Measurements from ENCODE around the gene EFL1.

The EFL1 gene

DNA sequence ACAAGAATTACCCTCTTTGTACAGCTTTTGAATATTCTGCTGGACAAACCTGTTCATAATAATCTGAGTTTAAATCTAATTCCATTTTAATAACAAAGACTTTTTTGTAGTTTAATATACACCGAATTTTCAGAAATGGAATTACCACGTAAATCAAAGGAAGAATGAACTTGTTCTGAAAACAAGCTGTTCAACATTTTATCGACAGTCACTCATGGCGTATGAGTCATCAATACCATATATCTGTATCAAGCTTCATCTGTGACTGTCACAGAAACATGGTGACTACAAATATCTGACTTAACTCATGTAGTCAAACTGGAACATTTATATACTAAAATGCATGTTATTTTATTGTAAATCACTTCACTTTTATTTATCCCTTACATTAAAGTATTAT, 90.0 kb downstream of the EFL1 start:
- Mint-ChIP-seq H3K36me3 (ENCODE audit: low read depth) (peaks cover 9% of the 10 kb centered on the region), H3K4me3 (no peak overlapping the region), H3K27ac (no peak overlapping the region), H3K27me3 (no peaks in the 10 kb centered on the region), H3K9me3 (no peaks in the 10 kb centered on the region), H3K4me1 (ENCODE audit: low read depth) (peaks cover 8% of the 10 kb centered on the region)

GRCh38 chr15:82168757-82169156, 93.8 kb downstream of the EFL1 start:
- H3K27me3 Mint-ChIP-seq = no peaks in the 10 kb centered on the region
- peaks cover 13% of the 10 kb centered on the region for H3K4me1 Mint-ChIP-seq (ENCODE audit: low read depth)
- no peak overlapping the region for H3K4me3 Mint-ChIP-seq
- no peak overlapping the region for H3K27ac Mint-ChIP-seq
- no peaks in the 10 kb centered on the region for H3K9me3 Mint-ChIP-seq
- H3K36me3 Mint-ChIP-seq (ENCODE audit: low read depth) = peaks cover 14% of the 10 kb centered on the region

DNA sequence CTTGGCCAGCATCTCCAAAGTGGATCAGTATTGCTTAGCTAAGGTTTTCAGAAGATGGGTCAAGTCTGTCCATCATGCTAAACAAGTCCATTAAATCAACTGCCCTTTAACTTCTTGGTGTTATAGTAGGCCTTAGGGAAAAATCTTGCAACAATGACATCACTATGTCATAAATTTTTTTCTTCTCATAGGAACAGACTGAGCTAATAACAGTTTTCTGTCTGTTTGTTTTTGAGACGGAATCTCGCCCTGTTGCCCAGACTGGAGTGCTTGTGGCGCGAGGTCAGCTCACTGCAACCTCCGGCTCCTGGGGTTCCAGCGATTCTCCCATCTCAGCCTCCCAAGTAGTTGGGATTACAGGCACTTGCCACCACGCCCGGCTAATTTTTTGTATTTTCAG, 94.2 kb downstream of the EFL1 start:
- Mint-ChIP-seq H3K27ac (no peak overlapping the region), H3K36me3 (ENCODE audit: low read depth) (peaks cover 14% of the 10 kb centered on the region), H3K4me3 (no peak overlapping the region), H3K9me3 (no peaks in the 10 kb centered on the region), H3K27me3 (no peaks in the 10 kb centered on the region), H3K4me1 (ENCODE audit: low read depth) (peaks cover 13% of the 10 kb centered on the region)

DNA sequence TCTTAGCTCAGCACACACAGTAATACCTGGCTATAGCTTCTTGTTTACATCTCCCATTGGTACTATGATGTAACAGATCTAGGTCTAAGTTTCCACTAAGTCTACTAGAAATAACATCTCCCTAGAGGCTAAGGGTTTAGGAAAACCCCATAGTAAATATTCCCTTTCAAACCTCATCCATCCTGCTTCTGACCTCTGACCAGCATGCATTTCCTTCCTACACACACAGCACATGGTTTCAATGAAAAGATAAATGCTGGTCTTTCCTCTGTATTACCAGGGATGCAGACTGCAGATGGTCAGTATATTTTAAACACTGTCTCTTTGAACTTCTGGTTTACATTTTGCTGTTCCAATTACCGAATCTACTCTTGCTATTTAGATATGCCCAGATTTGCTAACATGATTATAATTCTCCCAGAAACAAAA, 96.6 kb downstream of the EFL1 start:
- Mint-ChIP-seq H3K27me3 (no peaks in the 10 kb centered on the region), H3K4me1 (ENCODE audit: low read depth) (peaks cover 13% of the 10 kb centered on the region), H3K27ac (peak overlapping the region; percentile 49), H3K9me3 (no peaks in the 10 kb centered on the region), H3K36me3 (ENCODE audit: low read depth) (peaks cover 30% of the 10 kb centered on the region), H3K4me3 (no peak overlapping the region)

DNA sequence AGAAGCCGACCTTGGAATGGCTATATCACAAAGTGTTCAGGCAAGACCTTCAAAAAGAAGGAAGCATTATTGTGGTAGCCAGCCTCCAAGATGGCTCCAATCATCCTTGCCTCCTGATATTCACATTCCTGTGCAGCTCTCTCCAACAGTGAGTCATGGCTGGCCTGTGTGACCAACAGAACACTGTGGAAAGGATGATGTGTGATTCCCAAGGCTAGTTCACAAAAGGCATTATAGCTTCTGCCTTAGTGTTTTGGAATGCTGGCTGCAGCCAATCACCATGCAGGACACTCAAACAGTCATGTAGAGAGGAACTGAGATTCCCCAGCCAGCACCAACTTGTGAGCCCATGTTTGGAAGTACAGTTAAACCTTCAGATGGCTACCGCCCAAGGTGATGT, 102.6 kb downstream of the EFL1 start:
- no peaks in the 10 kb centered on the region for H3K27me3 Mint-ChIP-seq
- no peak overlapping the region for H3K27ac Mint-ChIP-seq
- H3K36me3 Mint-ChIP-seq (ENCODE audit: low read depth) = peaks cover 36% of the 10 kb centered on the region
- no peaks in the 10 kb centered on the region for H3K4me1 Mint-ChIP-seq (ENCODE audit: low read depth)
- no peak overlapping the region for H3K4me3 Mint-ChIP-seq
- no peaks in the 10 kb centered on the region for H3K9me3 Mint-ChIP-seq

- H3K36me3 Mint-ChIP-seq (ENCODE audit: low read depth) = peaks cover 36% of the 10 kb centered on the region
- H3K27ac Mint-ChIP-seq = no peak overlapping the region
- H3K27me3 Mint-ChIP-seq = no peaks in the 10 kb centered on the region
- no peaks in the 10 kb centered on the region for H3K9me3 Mint-ChIP-seq
- H3K4me1 Mint-ChIP-seq (ENCODE audit: low read depth) = no peaks in the 10 kb centered on the region
- H3K4me3 Mint-ChIP-seq = no peak overlapping the region
Measured at GRCh38 chr15:82158811-82159210, 103.7 kb downstream of the EFL1 start.

GRCh38 chr15:82150645-82151044, 111.9 kb downstream of the EFL1 start:
- Mint-ChIP-seq H3K36me3 (ENCODE audit: low read depth) (peaks cover 43% of the 10 kb centered on the region), H3K4me1 (ENCODE audit: low read depth) (no peaks in the 10 kb centered on the region), H3K27ac (no peak overlapping the region), H3K9me3 (no peaks in the 10 kb centered on the region), H3K4me3 (no peak overlapping the region), H3K27me3 (no peaks in the 10 kb centered on the region)

- Mint-ChIP-seq H3K9me3 (no peaks in the 10 kb centered on the region), H3K4me3 (no peak overlapping the region), H3K27me3 (no peaks in the 10 kb centered on the region), H3K36me3 (ENCODE audit: low read depth) (peaks cover 46% of the 10 kb centered on the region), H3K27ac (no peak overlapping the region), H3K4me1 (ENCODE audit: low read depth) (no peaks in the 10 kb centered on the region)
Measured at GRCh38 chr15:82146990-82147461, 115.5 kb downstream of the EFL1 start.

DNA sequence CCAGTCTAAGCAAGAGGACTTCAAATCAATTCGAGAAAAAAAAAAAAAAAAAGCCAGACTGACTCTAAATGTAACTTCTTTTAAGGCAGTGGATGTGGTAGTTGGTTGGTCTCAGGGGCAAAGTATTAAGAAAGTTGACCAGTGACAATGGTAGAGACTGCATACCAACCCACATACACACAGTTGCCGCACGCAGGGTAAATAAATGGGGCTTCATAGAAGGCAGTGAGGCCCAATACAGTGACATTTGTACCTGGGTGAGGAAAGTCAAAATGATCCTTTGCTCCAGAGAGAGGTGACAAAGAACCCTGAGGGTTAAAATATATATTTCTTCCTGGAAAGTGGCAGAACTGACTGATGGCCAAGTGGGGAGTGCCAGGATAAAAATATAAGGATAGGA, 116.0 kb downstream of the EFL1 start:
- no peaks in the 10 kb centered on the region for H3K4me1 Mint-ChIP-seq (ENCODE audit: low read depth)
- H3K36me3 Mint-ChIP-seq (ENCODE audit: low read depth) = peaks cover 46% of the 10 kb centered on the region
- H3K27ac Mint-ChIP-seq = no peak overlapping the region
- H3K27me3 Mint-ChIP-seq = no peaks in the 10 kb centered on the region
- H3K9me3 Mint-ChIP-seq = no peaks in the 10 kb centered on the region
- no peak overlapping the region for H3K4me3 Mint-ChIP-seq

GRCh38 chr15:82143390-82144385, 118.8 kb downstream of the EFL1 start:
- no peak overlapping the region for H3K27ac Mint-ChIP-seq

GRCh38 chr15:82140886-82141285, 121.6 kb downstream of the EFL1 start:
- Mint-ChIP-seq H3K36me3 (ENCODE audit: low read depth) (peaks cover 27% of the 10 kb centered on the region), H3K4me3 (no peak overlapping the region), H3K27me3 (no peaks in the 10 kb centered on the region), H3K9me3 (no peaks in the 10 kb centered on the region), H3K4me1 (ENCODE audit: low read depth) (peaks cover 4% of the 10 kb centered on the region), H3K27ac (no peak overlapping the region)

More at GRCh38 chr15:82143390-82144385, 118.8 kb downstream of the EFL1 start:
- Mint-ChIP-seq H3K4me1 (ENCODE audit: low read depth) (peaks cover 4% of the 10 kb centered on the region), H3K36me3 (ENCODE audit: low read depth) (peaks cover 25% of the 10 kb centered on the region), H3K9me3 (no peaks in the 10 kb centered on the region), H3K4me3 (no peak overlapping the region), H3K27me3 (no peaks in the 10 kb centered on the region)

DNA sequence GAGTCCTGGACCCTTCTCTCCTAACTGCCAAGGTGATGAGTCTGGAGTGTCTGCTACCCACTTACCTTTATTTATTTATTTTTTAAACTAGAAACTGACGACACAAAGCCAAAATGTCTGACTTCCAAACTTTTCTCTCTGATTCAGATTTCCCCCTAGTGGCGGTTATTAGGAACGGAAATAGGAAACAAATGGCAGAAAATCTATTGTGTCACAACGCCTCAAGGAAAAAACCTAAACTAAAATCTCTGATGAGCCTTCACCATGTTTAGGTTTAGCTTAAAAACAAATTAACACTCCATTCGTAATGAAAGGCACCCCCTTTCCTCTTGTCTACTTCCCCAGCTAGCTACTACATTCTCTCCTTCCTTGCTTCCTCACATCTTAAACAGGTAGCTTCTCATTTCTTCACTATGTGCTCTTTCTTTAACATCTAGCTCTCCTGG, 122.7 kb downstream of the EFL1 start:
- Mint-ChIP-seq H3K27ac (no peak overlapping the region), H3K9me3 (no peaks in the 10 kb centered on the region), H3K4me1 (ENCODE audit: low read depth) (peaks cover 4% of the 10 kb centered on the region), H3K27me3 (no peaks in the 10 kb centered on the region), H3K4me3 (no peak overlapping the region), H3K36me3 (ENCODE audit: low read depth) (peaks cover 32% of the 10 kb centered on the region)

DNA sequence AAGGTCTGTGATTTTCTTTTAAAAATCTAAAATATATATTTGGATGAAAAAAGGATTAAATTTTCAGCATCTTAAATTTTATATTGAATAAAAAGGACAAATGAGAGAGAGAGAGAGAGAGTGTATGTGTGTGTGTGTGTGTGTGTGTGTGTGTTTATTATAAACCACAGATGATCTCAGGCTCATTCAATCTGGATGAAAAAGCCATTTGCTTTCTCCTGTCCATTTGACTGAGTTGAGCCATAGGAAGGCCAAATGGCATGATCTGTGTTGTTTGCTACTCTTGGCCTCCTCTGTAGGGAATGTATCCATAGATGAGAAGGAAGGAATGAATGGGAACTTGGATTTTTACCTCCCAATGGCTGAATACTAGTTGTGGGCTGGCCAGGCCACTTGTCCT, 124.2 kb downstream of the EFL1 start:
- Mint-ChIP-seq H3K27ac (no peak overlapping the region), H3K27me3 (no peaks in the 10 kb centered on the region), H3K36me3 (ENCODE audit: low read depth) (peaks cover 32% of the 10 kb centered on the region), H3K4me3 (no peak overlapping the region), H3K9me3 (no peaks in the 10 kb centered on the region), H3K4me1 (ENCODE audit: low read depth) (peaks cover 4% of the 10 kb centered on the region)

- Mint-ChIP-seq H3K9me3 (no peaks in the 10 kb centered on the region), H3K27me3 (no peaks in the 10 kb centered on the region), H3K4me3 (no peak overlapping the region), H3K27ac (no peak overlapping the region), H3K36me3 (ENCODE audit: low read depth) (peaks cover 41% of the 10 kb centered on the region), H3K4me1 (ENCODE audit: low read depth) (peaks cover 4% of the 10 kb centered on the region)
Measured at GRCh38 chr15:82137261-82137660, 125.3 kb downstream of the EFL1 start.

DNA sequence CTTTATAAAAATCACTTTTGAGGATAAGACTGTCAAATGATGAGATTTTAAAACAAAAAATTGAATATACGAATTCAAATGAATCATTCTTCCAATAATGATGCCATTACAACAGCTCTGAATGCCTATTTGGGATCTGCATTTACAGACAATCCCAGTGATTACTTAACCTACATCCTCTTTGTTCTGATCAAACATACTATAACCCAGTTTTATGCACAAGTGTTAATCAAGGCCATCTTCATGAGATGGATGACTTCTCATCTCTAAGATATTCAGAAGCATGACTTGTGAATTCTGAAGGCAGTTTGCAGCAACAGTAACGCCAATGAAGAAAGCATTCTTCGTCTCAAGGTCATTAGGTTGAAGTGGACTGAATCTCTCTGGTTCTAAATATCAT, 126.4 kb downstream of the EFL1 start:
- H3K4me1 Mint-ChIP-seq (ENCODE audit: low read depth) = peaks cover 4% of the 10 kb centered on the region
- no peak overlapping the region for H3K27ac Mint-ChIP-seq
- peaks cover 41% of the 10 kb centered on the region for H3K36me3 Mint-ChIP-seq (ENCODE audit: low read depth)

More for the DNA sequence above, 126.4 kb downstream of the EFL1 start:
- H3K9me3 Mint-ChIP-seq = no peaks in the 10 kb centered on the region
- H3K4me3 Mint-ChIP-seq = no peak overlapping the region
- H3K27me3 Mint-ChIP-seq = no peaks in the 10 kb centered on the region

Data from stimulated activated naive CD8-positive, alpha-beta T cell treated with anti-CD3 and anti-CD28 coated beads, Interleukin-15, Interleukin-2, amounts not matched to agents 100 ng/mL and 50 ng/mL, for 24 hours (primary cell).